H9 (cell line): ENCODE results near the gene WNT9A. TPM values are rescaled to one million over a fixed set of nuclear protein-coding genes. Genes with fewer than 3 reads are reported as not detected.

Experiments used
- DNase-seq: peaks from one replicate; pipeline ENCODE4 v3.0.0-alpha.2; 2017
- H2AFZ ChIP-seq: one replicate; pipeline ENCODE4 v1.6.1; 2013; ENCODE audit warnings: mild to moderate bottlenecking, low read length, control low read depth, moderate library complexity
- H2AK5ac ChIP-seq: 2 replicates; pipeline ENCODE4 v1.6.1; 2013; ENCODE audit warnings: low read length, control low read depth, mixed read lengths; ENCODE audit not compliant: insufficient read length
- H2BK120ac ChIP-seq: one replicate; pipeline ENCODE4 v1.6.1; 2013; ENCODE audit warnings: low read depth, mild to moderate bottlenecking, low read length, control low read depth, inconsistent platforms; ENCODE audit not compliant: poor library complexity, severe bottlenecking
- H2BK12ac ChIP-seq: 2 replicates; pipeline ENCODE4 v1.6.1; 2013; ENCODE audit warnings: low read length, control low read depth, mixed read lengths, low read depth; ENCODE audit not compliant: insufficient read length
- H2BK15ac ChIP-seq: 2 replicates; pipeline ENCODE4 v1.6.1; 2013; ENCODE audit warnings: low read depth, low read length, control low read depth
- H2BK20ac ChIP-seq: one replicate; pipeline ENCODE4 v1.6.1; 2013; ENCODE audit warnings: low read depth, mild to moderate bottlenecking, low read length, control low read depth, inconsistent platforms; ENCODE audit not compliant: poor library complexity, severe bottlenecking
- H2BK5ac ChIP-seq: 2 replicates; pipeline ENCODE4 v1.6.1; 2013; ENCODE audit warnings: low read length, control low read depth, mixed read lengths; ENCODE audit not compliant: insufficient read length
- H3K14ac ChIP-seq: 2 replicates; pipeline ENCODE4 v1.6.1; 2013; ENCODE audit warnings: low read length, control low read depth; ENCODE audit not compliant: insufficient read depth
- H3K18ac ChIP-seq: 2 replicates; pipeline ENCODE4 v1.6.1; 2013; ENCODE audit warnings: low read depth, mild to moderate bottlenecking, mixed read lengths, low read length, control low read depth; ENCODE audit not compliant: insufficient read length
- H3K23ac ChIP-seq: 2 replicates; pipeline ENCODE4 v1.6.1; 2013; ENCODE audit warnings: low read length, control low read depth, mixed read lengths, low read depth; ENCODE audit not compliant: insufficient read length
- H3K23me2 ChIP-seq: 2 replicates; pipeline ENCODE4 v1.6.1; 2013; ENCODE audit warnings: low read depth, mild to moderate bottlenecking, mixed read lengths, low read length, control low read depth; ENCODE audit not compliant: insufficient read length, poor library complexity, severe bottlenecking
- H3K27ac ChIP-seq: 2 replicates; pipeline ENCODE4 v1.5.1; 2013; ENCODE audit warnings: low read length, control low read depth, mixed read lengths, low read depth; ENCODE audit not compliant: insufficient read length
- H3K27me3 ChIP-seq: 2 replicates; pipeline ENCODE4 v1.6.1; 2013; ENCODE audit warnings: low read length, control low read depth, inconsistent platforms; ENCODE audit not compliant: insufficient read depth
- H3K4ac ChIP-seq: 2 replicates; pipeline ENCODE4 v1.6.1; 2013; ENCODE audit warnings: low read depth, mild to moderate bottlenecking, control low read depth, inconsistent platforms, low read length, moderate library complexity
- H3K4me1 ChIP-seq: 2 replicates; pipeline ENCODE4 v1.6.1; 2013; ENCODE audit warnings: low read length, control low read depth, inconsistent platforms; ENCODE audit not compliant: insufficient read depth
- H3K4me2 ChIP-seq: 2 replicates; pipeline ENCODE4 v1.6.1; 2013; ENCODE audit warnings: low read length, control low read depth, mixed read lengths; ENCODE audit not compliant: insufficient read length, insufficient read depth
- H3K56ac ChIP-seq: 2 replicates; pipeline ENCODE4 v1.6.1; 2013; ENCODE audit warnings: low read depth, mild to moderate bottlenecking, mixed read lengths, low read length, control low read depth; ENCODE audit not compliant: insufficient read length
- H3K79me1 ChIP-seq: 2 replicates; pipeline ENCODE4 v1.6.1; 2013; ENCODE audit warnings: low read depth, mild to moderate bottlenecking, moderate library complexity, low read length, control low read depth, inconsistent platforms; ENCODE audit not compliant: insufficient read depth, poor library complexity, severe bottlenecking
- H3K79me2 ChIP-seq: 2 replicates; pipeline ENCODE4 v1.6.1; 2013; ENCODE audit warnings: low read length, control low read depth, inconsistent platforms; ENCODE audit not compliant: insufficient read depth
- H3K9ac ChIP-seq: 2 replicates; pipeline ENCODE4 v1.6.1; 2013; ENCODE audit warnings: low read length, control low read depth, mixed read lengths; ENCODE audit not compliant: insufficient read length; ENCODE audit errors: extremely low read depth
- H3K9me3 ChIP-seq: one replicate; pipeline ENCODE4 v1.6.1; 2013; ENCODE audit warnings: low read depth, low read length, inconsistent platforms; ENCODE audit not compliant: control insufficient read depth
- H3T11ph ChIP-seq: one replicate; pipeline ENCODE4 v1.6.1; 2013; ENCODE audit warnings: mild to moderate bottlenecking, low read length, control low read depth, inconsistent platforms
- H4K20me1 ChIP-seq: one replicate; pipeline ENCODE4 v1.6.1; 2013; ENCODE audit not compliant: control insufficient read depth, insufficient read length, insufficient read depth
- H4K5ac ChIP-seq: 2 replicates; pipeline ENCODE4 v1.6.1; 2013; ENCODE audit warnings: low read depth, mild to moderate bottlenecking, mixed read lengths, low read length, control low read depth; ENCODE audit not compliant: insufficient read length
- H4K8ac ChIP-seq: replicated peaks from 2 replicates; pipeline ENCODE4 v1.6.1; 2013; ENCODE audit warnings: low read length, control low read depth, mixed read lengths, low read depth; ENCODE audit not compliant: insufficient read length
- H4K91ac ChIP-seq: 2 replicates; pipeline ENCODE4 v1.6.1; 2013; ENCODE audit warnings: low read depth, mild to moderate bottlenecking, moderate library complexity, mixed read lengths, low read length, control low read depth; ENCODE audit not compliant: insufficient read length
- H3K27ac Mint-ChIP-seq, 3 experiments: 2 replicates in 2 of 3; 3 replicates in 1 of 3; pipeline ENCODE4 v1.8.0; 2020 to 2021; ENCODE audit warnings: mixed read lengths in 3 of 3, mild to moderate bottlenecking in 1 of 3, moderate library complexity in 1 of 3
- H3K27me3 Mint-ChIP-seq: 2 replicates; pipeline ENCODE4 v1.8.0; 2021; ENCODE audit warnings: low read depth, mild to moderate bottlenecking, moderate library complexity, mixed read lengths
- H3K36me3 Mint-ChIP-seq, 3 experiments: 2 replicates in 2 of 3; 3 replicates in 1 of 3; pipeline ENCODE4 v1.8.0; 2020 to 2021; ENCODE audit warnings: low read depth in 3 of 3, mixed read lengths in 3 of 3; ENCODE audit not compliant: insufficient read depth in 1 of 3
- H3K4me1 Mint-ChIP-seq, 2 experiments: 2 replicates each; pipeline ENCODE4 v1.8.0; 2020; ENCODE audit warnings: mixed read lengths in 2 of 2
- H3K4me3 Mint-ChIP-seq, 2 experiments: 2 replicates in 1 of 2; 3 replicates in 1 of 2; pipeline ENCODE4 v1.8.0; 2020 to 2021; ENCODE audit warnings: mild to moderate bottlenecking in 2 of 2, mixed read lengths in 2 of 2, moderate library complexity in 1 of 2
- H3K9me3 Mint-ChIP-seq, 2 experiments: 2 replicates in 1 of 2; 3 replicates in 1 of 2; pipeline ENCODE4 v1.8.0; 2020; ENCODE audit warnings: mild to moderate bottlenecking in 2 of 2, mixed read lengths in 2 of 2, moderate library complexity in 1 of 2
- CTCF ChIP-seq: fragments of 200-600 bp; sonication (generic); conservative IDR thresholded peaks from 3 replicates; pipeline ENCODE4 v1.8.0; 2021; ENCODE audit warnings: antibody characterized with exemption, mild to moderate bottlenecking
- whole genome bisulfite sequencing: extraction: QIAGEN DNeasy Blood & Tissue Kit; methylation state at CpG from one replicate; pipeline ENCODE4 v1.1.7; 2013; ENCODE audit warnings: missing lambda C conversion rate, low lambda C conversion rate, mixed read lengths; ENCODE audit not compliant: insufficient read length; ENCODE audit errors: extremely low coverage; 5-methylcytosine and 5-hydroxymethylcytosine counted together
- total RNA-seq: library from RNA; stranded (reverse); gene quantifications from 2 replicates; pipeline ENCODE4 v1.2.1, GENCODE V29; 2021

Gene WNT9A
- total RNA-seq, 1 experiment from 2014 or later: 0.77 TPM

DNA sequence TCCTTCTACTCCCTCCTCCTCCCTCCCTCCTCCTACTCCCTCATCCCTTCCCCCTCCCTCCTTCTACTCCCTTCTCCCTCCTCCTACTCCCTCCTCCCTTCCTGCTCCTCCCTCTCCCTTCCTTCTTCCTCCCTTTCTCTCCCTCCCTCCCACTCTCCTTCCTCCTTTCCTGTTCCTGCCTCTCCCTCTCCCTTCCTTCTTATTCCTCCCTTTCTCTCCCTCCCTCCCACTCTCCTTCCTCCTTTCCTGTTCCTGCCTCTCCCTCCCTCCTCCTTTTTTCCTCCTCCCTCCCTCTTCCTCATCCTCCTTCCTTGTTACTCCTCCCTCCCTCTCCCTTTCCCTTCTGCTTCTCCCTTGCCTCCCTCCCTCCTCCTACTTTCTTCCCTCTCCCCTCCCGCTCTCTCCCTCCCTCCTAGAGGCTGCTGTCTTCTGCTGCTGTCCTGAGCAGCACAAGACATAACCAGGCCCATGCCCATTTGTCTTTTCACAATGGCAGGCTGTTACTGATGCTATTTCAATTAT, 41.1 kb downstream of the WNT9A start:
- H3K9ac ChIP-seq: no peak overlapping the region
- H3T11ph ChIP-seq: no peak overlapping the region
- DNase-seq: no peak
- no peaks in the 10 kb centered on the region for H3K9me3 Mint-ChIP-seq
- no peak overlapping the region for H3K56ac ChIP-seq
- H3K27me3 ChIP-seq: no peaks in the 10 kb centered on the region
- no peak for TF ChIP-seq CTCF
- H4K8ac ChIP-seq: no peak overlapping the region
- no peaks in the 10 kb centered on the region for H3K79me2 ChIP-seq
- no CpG with 5 or more reads among the region's 1 CpG for WGBS
- H3K4ac ChIP-seq: no peak overlapping the region
- H3K4me3 Mint-ChIP-seq: no peak overlapping the region
- no peaks in the 10 kb centered on the region for H3K79me1 ChIP-seq
- peak overlapping the region; percentile 20 for H3K4me2 ChIP-seq
- no peak overlapping the region for H2BK120ac ChIP-seq
- no peak overlapping the region for H2BK15ac ChIP-seq
- no peak overlapping the region for H4K5ac ChIP-seq
- no peak overlapping the region for H2BK12ac ChIP-seq
- no peaks in the 10 kb centered on the region for H3K23me2 ChIP-seq
- H3K27ac ChIP-seq: no peak overlapping the region
- H3K9me3 ChIP-seq: no peaks in the 10 kb centered on the region
- H2AK5ac ChIP-seq: no peak overlapping the region
- H3K36me3 Mint-ChIP-seq: no peaks in the 10 kb centered on the region
- H3K4me1 ChIP-seq: peaks cover 3% of the 10 kb centered on the region; the same call in 1 of the 2 replicates
- no peak overlapping the region; a peak in 1 of 7 replicates for H3K27ac Mint-ChIP-seq
- H2AFZ ChIP-seq: no peak overlapping the region
- H3K27me3 Mint-ChIP-seq: no peaks in the 10 kb centered on the region
- H3K14ac ChIP-seq: no peak overlapping the region
- no peaks in the 10 kb centered on the region for H4K20me1 ChIP-seq
- H2BK5ac ChIP-seq: no peak overlapping the region
- H3K4me1 Mint-ChIP-seq: peaks cover 12 to 27% of the 10 kb centered on the region in 2 experiments
- no peak overlapping the region for H4K91ac ChIP-seq
- no peak overlapping the region for H3K23ac ChIP-seq
- H2BK20ac ChIP-seq: no peak overlapping the region
- no peak overlapping the region for H3K18ac ChIP-seq
